H9 (cell line): Measurements from ENCODE around the gene OLIG2. TPM values are rescaled to one million over a fixed set of nuclear protein-coding genes. Genes with fewer than 3 reads are reported as not detected.

ENCODE experiments used
- DNase-seq: peaks from one replicate; pipeline ENCODE4 v3.0.0-alpha.2; 2017
- H2AFZ ChIP-seq: one replicate; pipeline ENCODE4 v1.6.1; 2013; ENCODE audit warnings: mild to moderate bottlenecking, low read length, control low read depth, moderate library complexity
- H2AK5ac ChIP-seq: 2 replicates; pipeline ENCODE4 v1.6.1; 2013; ENCODE audit warnings: low read length, control low read depth, mixed read lengths; ENCODE audit not compliant: insufficient read length
- H2BK120ac ChIP-seq: one replicate; pipeline ENCODE4 v1.6.1; 2013; ENCODE audit warnings: low read depth, mild to moderate bottlenecking, low read length, control low read depth, inconsistent platforms; ENCODE audit not compliant: poor library complexity, severe bottlenecking
- H2BK12ac ChIP-seq: 2 replicates; pipeline ENCODE4 v1.6.1; 2013; ENCODE audit warnings: low read length, control low read depth, mixed read lengths, low read depth; ENCODE audit not compliant: insufficient read length
- H2BK15ac ChIP-seq: 2 replicates; pipeline ENCODE4 v1.6.1; 2013; ENCODE audit warnings: low read depth, low read length, control low read depth
- H2BK20ac ChIP-seq: one replicate; pipeline ENCODE4 v1.6.1; 2013; ENCODE audit warnings: low read depth, mild to moderate bottlenecking, low read length, control low read depth, inconsistent platforms; ENCODE audit not compliant: poor library complexity, severe bottlenecking
- H2BK5ac ChIP-seq: 2 replicates; pipeline ENCODE4 v1.6.1; 2013; ENCODE audit warnings: low read length, control low read depth, mixed read lengths; ENCODE audit not compliant: insufficient read length
- H3K14ac ChIP-seq: 2 replicates; pipeline ENCODE4 v1.6.1; 2013; ENCODE audit warnings: low read length, control low read depth; ENCODE audit not compliant: insufficient read depth
- H3K18ac ChIP-seq: 2 replicates; pipeline ENCODE4 v1.6.1; 2013; ENCODE audit warnings: low read depth, mild to moderate bottlenecking, mixed read lengths, low read length, control low read depth; ENCODE audit not compliant: insufficient read length
- H3K23ac ChIP-seq: 2 replicates; pipeline ENCODE4 v1.6.1; 2013; ENCODE audit warnings: low read length, control low read depth, mixed read lengths, low read depth; ENCODE audit not compliant: insufficient read length
- H3K23me2 ChIP-seq: 2 replicates; pipeline ENCODE4 v1.6.1; 2013; ENCODE audit warnings: low read depth, mild to moderate bottlenecking, mixed read lengths, low read length, control low read depth; ENCODE audit not compliant: insufficient read length, poor library complexity, severe bottlenecking
- H3K27ac ChIP-seq: 2 replicates; pipeline ENCODE4 v1.5.1; 2013; ENCODE audit warnings: low read length, control low read depth, mixed read lengths, low read depth; ENCODE audit not compliant: insufficient read length
- H3K27me3 ChIP-seq: 2 replicates; pipeline ENCODE4 v1.6.1; 2013; ENCODE audit warnings: low read length, control low read depth, inconsistent platforms; ENCODE audit not compliant: insufficient read depth
- H3K4ac ChIP-seq: 2 replicates; pipeline ENCODE4 v1.6.1; 2013; ENCODE audit warnings: low read depth, mild to moderate bottlenecking, control low read depth, inconsistent platforms, low read length, moderate library complexity
- H3K4me1 ChIP-seq: 2 replicates; pipeline ENCODE4 v1.6.1; 2013; ENCODE audit warnings: low read length, control low read depth, inconsistent platforms; ENCODE audit not compliant: insufficient read depth
- H3K4me2 ChIP-seq: 2 replicates; pipeline ENCODE4 v1.6.1; 2013; ENCODE audit warnings: low read length, control low read depth, mixed read lengths; ENCODE audit not compliant: insufficient read length, insufficient read depth
- H3K56ac ChIP-seq: 2 replicates; pipeline ENCODE4 v1.6.1; 2013; ENCODE audit warnings: low read depth, mild to moderate bottlenecking, mixed read lengths, low read length, control low read depth; ENCODE audit not compliant: insufficient read length
- H3K79me1 ChIP-seq: 2 replicates; pipeline ENCODE4 v1.6.1; 2013; ENCODE audit warnings: low read depth, mild to moderate bottlenecking, moderate library complexity, low read length, control low read depth, inconsistent platforms; ENCODE audit not compliant: insufficient read depth, poor library complexity, severe bottlenecking
- H3K79me2 ChIP-seq: 2 replicates; pipeline ENCODE4 v1.6.1; 2013; ENCODE audit warnings: low read length, control low read depth, inconsistent platforms; ENCODE audit not compliant: insufficient read depth
- H3K9ac ChIP-seq: 2 replicates; pipeline ENCODE4 v1.6.1; 2013; ENCODE audit warnings: low read length, control low read depth, mixed read lengths; ENCODE audit not compliant: insufficient read length; ENCODE audit errors: extremely low read depth
- H3K9me3 ChIP-seq: one replicate; pipeline ENCODE4 v1.6.1; 2013; ENCODE audit warnings: low read depth, low read length, inconsistent platforms; ENCODE audit not compliant: control insufficient read depth
- H3T11ph ChIP-seq: one replicate; pipeline ENCODE4 v1.6.1; 2013; ENCODE audit warnings: mild to moderate bottlenecking, low read length, control low read depth, inconsistent platforms
- H4K20me1 ChIP-seq: one replicate; pipeline ENCODE4 v1.6.1; 2013; ENCODE audit not compliant: control insufficient read depth, insufficient read length, insufficient read depth
- H4K5ac ChIP-seq: 2 replicates; pipeline ENCODE4 v1.6.1; 2013; ENCODE audit warnings: low read depth, mild to moderate bottlenecking, mixed read lengths, low read length, control low read depth; ENCODE audit not compliant: insufficient read length
- H4K8ac ChIP-seq: replicated peaks from 2 replicates; pipeline ENCODE4 v1.6.1; 2013; ENCODE audit warnings: low read length, control low read depth, mixed read lengths, low read depth; ENCODE audit not compliant: insufficient read length
- H4K91ac ChIP-seq: 2 replicates; pipeline ENCODE4 v1.6.1; 2013; ENCODE audit warnings: low read depth, mild to moderate bottlenecking, moderate library complexity, mixed read lengths, low read length, control low read depth; ENCODE audit not compliant: insufficient read length
- H3K27ac Mint-ChIP-seq, 3 experiments: 2 replicates in 2 of 3; 3 replicates in 1 of 3; pipeline ENCODE4 v1.8.0; 2020 to 2021; ENCODE audit warnings: mixed read lengths in 3 of 3, mild to moderate bottlenecking in 1 of 3, moderate library complexity in 1 of 3
- H3K27me3 Mint-ChIP-seq: 2 replicates; pipeline ENCODE4 v1.8.0; 2021; ENCODE audit warnings: low read depth, mild to moderate bottlenecking, moderate library complexity, mixed read lengths
- H3K36me3 Mint-ChIP-seq, 3 experiments: 2 replicates in 2 of 3; 3 replicates in 1 of 3; pipeline ENCODE4 v1.8.0; 2020 to 2021; ENCODE audit warnings: low read depth in 3 of 3, mixed read lengths in 3 of 3; ENCODE audit not compliant: insufficient read depth in 1 of 3
- H3K4me1 Mint-ChIP-seq, 2 experiments: 2 replicates each; pipeline ENCODE4 v1.8.0; 2020; ENCODE audit warnings: mixed read lengths in 2 of 2
- H3K4me3 Mint-ChIP-seq, 2 experiments: 2 replicates in 1 of 2; 3 replicates in 1 of 2; pipeline ENCODE4 v1.8.0; 2020 to 2021; ENCODE audit warnings: mild to moderate bottlenecking in 2 of 2, mixed read lengths in 2 of 2, moderate library complexity in 1 of 2
- H3K9me3 Mint-ChIP-seq, 2 experiments: 2 replicates in 1 of 2; 3 replicates in 1 of 2; pipeline ENCODE4 v1.8.0; 2020; ENCODE audit warnings: mild to moderate bottlenecking in 2 of 2, mixed read lengths in 2 of 2, moderate library complexity in 1 of 2
- WGBS: extraction: QIAGEN DNeasy Blood & Tissue Kit; methylation state at CpG from one replicate; pipeline ENCODE4 v1.1.7; 2013; ENCODE audit warnings: missing lambda C conversion rate, low lambda C conversion rate, mixed read lengths; ENCODE audit not compliant: insufficient read length; ENCODE audit errors: extremely low coverage; 5-methylcytosine and 5-hydroxymethylcytosine counted together
- total RNA-seq: library from RNA; stranded (reverse); gene quantifications from 2 replicates; pipeline ENCODE4 v1.2.1, GENCODE V29; 2021
- TF ChIP-seq, protein P1 (sequence below): fragments of 200-600 bp; sonication (generic); conservative IDR thresholded peaks from 3 replicates; pipeline ENCODE4 v1.8.0; 2021; ENCODE audit warnings: antibody characterized with exemption, mild to moderate bottlenecking

The OLIG2 gene
- total RNA-seq, 1 experiment from 2014 or later: 1.4 TPM

DNA sequence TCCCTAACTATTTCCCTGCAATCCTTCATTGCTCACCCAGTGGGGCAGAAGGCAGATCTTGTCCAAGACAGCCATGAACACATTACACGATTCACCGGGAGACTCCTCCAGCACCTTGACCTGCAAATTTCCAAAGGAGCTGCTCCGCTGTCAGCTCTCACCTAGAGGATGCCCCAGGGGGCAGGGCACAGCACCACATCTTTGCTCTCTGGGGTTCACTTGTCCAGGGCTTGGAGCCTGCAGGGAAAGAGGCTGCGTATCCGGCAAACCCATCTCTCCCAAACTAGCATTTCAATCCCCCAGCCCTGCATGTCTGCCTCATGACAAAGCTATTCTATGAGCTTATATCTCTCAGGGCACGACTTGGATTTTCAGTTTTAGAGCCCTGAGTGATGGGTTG lies 35.1 kb upstream of the OLIG2 start:
- Histone ChIP-seq H3K23ac (no peak overlapping the region), H3K4me1 (no peaks in the 10 kb centered on the region), H2BK20ac (no peak overlapping the region), H3K79me2 (no peaks in the 10 kb centered on the region), H3K14ac (no peak overlapping the region), H3K27ac (no peak overlapping the region), H2BK120ac (no peak overlapping the region), H2AFZ (no peak overlapping the region), H3K23me2 (no peaks in the 10 kb centered on the region), H3K4ac (no peak overlapping the region), H3K4me2 (no peak overlapping the region), H3K79me1 (no peaks in the 10 kb centered on the region), H3K9me3 (no peaks in the 10 kb centered on the region), H4K8ac (no peak overlapping the region), H2BK15ac (no peak overlapping the region), H2BK12ac (no peak overlapping the region), H2BK5ac (no peak overlapping the region), H2AK5ac (no peak overlapping the region), H4K5ac (no peak overlapping the region), H3K27me3 (no peaks in the 10 kb centered on the region), H3K18ac (no peak overlapping the region), H4K91ac (no peak overlapping the region), H3K9ac (no peak overlapping the region), H3K56ac (no peak overlapping the region), H3T11ph (no peak overlapping the region), H4K20me1 (no peaks in the 10 kb centered on the region)
- Mint-ChIP-seq H3K36me3 (peaks cover 0 to 7% (median 3%) of the 10 kb centered on the region in 3 experiments; a peak in 3 of 7 replicates), H3K27me3 (peaks cover 2% of the 10 kb centered on the region; the same call in 1 of the 2 replicates), H3K4me3 (no peak overlapping the region), H3K9me3 (peaks cover 6 to 9% of the 10 kb centered on the region in 2 experiments; a peak in 4 of 5 replicates), H3K4me1 (peaks cover 18 to 30% of the 10 kb centered on the region in 2 experiments), H3K27ac (no peak overlapping the region)
- DNase-seq: no peak
- TF ChIP-seq, protein P1, sequence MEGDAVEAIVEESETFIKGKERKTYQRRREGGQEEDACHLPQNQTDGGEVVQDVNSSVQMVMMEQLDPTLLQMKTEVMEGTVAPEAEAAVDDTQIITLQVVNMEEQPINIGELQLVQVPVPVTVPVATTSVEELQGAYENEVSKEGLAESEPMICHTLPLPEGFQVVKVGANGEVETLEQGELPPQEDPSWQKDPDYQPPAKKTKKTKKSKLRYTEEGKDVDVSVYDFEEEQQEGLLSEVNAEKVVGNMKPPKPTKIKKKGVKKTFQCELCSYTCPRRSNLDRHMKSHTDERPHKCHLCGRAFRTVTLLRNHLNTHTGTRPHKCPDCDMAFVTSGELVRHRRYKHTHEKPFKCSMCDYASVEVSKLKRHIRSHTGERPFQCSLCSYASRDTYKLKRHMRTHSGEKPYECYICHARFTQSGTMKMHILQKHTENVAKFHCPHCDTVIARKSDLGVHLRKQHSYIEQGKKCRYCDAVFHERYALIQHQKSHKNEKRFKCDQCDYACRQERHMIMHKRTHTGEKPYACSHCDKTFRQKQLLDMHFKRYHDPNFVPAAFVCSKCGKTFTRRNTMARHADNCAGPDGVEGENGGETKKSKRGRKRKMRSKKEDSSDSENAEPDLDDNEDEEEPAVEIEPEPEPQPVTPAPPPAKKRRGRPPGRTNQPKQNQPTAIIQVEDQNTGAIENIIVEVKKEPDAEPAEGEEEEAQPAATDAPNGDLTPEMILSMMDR: no peak
- WGBS: no CpG with 5 or more reads among the region's 6 CpGs
